Activated T-cell treated with anti-CD3 and anti-CD28 coated beads for 24 hours (primary cell): ENCODE results near the gene PAX3.

ENCODE experiments used
- DNase-seq: peaks from one replicate; pipeline ENCODE4 v3.0.0-alpha.2; 2020; ENCODE audit warnings: low read depth

Gene PAX3

GRCh38 chr2:222310747-222311318, 12.0 kb upstream of the PAX3 start:
- no peak for DNase-seq

GRCh38 chr2:222309766-222310165, 11.0 kb upstream of the PAX3 start:
- no peak for DNase-seq

GRCh38 chr2:222309361-222309760, 10.6 kb upstream of the PAX3 start:
- DNase-seq, result no peak

GRCh38 chr2:222307978-222308730, 9.4 kb upstream of the PAX3 start:
- DNase-seq, result no peak

- no peak for DNase-seq
Measured at GRCh38 chr2:222307143-222307756, 8.5 kb upstream of the PAX3 start.

GRCh38 chr2:222306393-222307142, 7.8 kb upstream of the PAX3 start:
- DNase-seq, result no peak

GRCh38 chr2:222305516-222306392, 7.0 kb upstream of the PAX3 start:
- no peak for DNase-seq

GRCh38 chr2:222304737-222305515, 6.1 kb upstream of the PAX3 start:
- DNase-seq, result no peak

- DNase-seq, result no peak
Measured at GRCh38 chr2:222303828-222304736, 5.3 kb upstream of the PAX3 start.

GRCh38 chr2:222303045-222303827, 4.4 kb upstream of the PAX3 start:
- DNase-seq, result no peak

GRCh38 chr2:222302178-222303018, 3.6 kb upstream of the PAX3 start:
- DNase-seq, result no peak

GRCh38 chr2:222301796-222302118, 3.0 kb upstream of the PAX3 start:
- no peak for DNase-seq

- no peak for DNase-seq
Measured at GRCh38 chr2:222301053-222301795, 2.4 kb upstream of the PAX3 start.

GRCh38 chr2:222300726-222301052, 1.9 kb upstream of the PAX3 start:
- no peak for DNase-seq

- no peak for DNase-seq
Measured at GRCh38 chr2:222299906-222300725, 1.3 kb upstream of the PAX3 start.

- no peak for DNase-seq
Measured at GRCh38 chr2:222298001-222298310, 842 bp downstream of the PAX3 start.

- DNase-seq, result no peak
Measured at GRCh38 chr2:222297600-222297935, 1.2 kb downstream of the PAX3 start.
